ENCODE results near the gene PDIA6.

The PDIA6 gene

DNA sequence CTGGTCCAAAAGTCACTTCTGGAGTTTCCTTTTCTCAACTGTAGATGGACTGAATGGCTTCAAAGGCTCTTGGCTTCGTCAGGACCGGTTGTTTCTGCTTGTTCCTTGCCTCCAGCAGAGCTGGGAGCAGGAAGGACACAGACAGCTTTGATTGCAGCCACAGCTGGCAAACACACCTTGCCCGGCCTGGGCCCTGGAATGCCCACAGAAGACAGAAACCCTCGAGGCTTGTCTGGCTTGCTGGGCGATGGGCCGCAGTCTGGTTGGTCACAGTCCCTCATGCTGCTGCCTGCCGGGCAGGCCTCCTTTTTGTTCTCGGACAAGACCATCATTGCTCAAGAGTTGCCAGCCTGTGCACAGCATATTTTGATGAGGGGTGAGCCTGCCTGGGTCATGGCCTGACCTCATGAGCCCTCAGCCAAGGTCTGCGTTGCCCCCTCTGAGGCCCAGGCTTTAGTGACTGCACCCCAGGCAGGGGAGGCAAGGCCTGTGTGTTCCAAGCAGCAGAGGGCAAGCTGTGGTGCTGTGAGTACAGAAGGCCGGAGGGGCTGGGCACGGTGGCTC, 53.4 kb downstream of the PDIA6 start:
- TF ChIP-seq POLR2AphosphoS5 (IDR thresholded peaks at IDR 0.05; ENCODE audit: low read depth, low read length) (no peak), FOXP2 (optimal IDR thresholded peaks at IDR 0.05; ENCODE audit: borderline replicate concordance, extremely low read depth, extremely low read length, insufficient read depth) (no peak), TAF1 (IDR thresholded peaks at IDR 0.05; ENCODE audit: borderline replicate concordance, insufficient read depth, low read length) (no peak), SIN3A (IDR thresholded peaks at IDR 0.05; ENCODE audit: borderline replicate concordance, insufficient read depth, low read length) (no peak)
- TF ChIP-seq, protein P1, sequence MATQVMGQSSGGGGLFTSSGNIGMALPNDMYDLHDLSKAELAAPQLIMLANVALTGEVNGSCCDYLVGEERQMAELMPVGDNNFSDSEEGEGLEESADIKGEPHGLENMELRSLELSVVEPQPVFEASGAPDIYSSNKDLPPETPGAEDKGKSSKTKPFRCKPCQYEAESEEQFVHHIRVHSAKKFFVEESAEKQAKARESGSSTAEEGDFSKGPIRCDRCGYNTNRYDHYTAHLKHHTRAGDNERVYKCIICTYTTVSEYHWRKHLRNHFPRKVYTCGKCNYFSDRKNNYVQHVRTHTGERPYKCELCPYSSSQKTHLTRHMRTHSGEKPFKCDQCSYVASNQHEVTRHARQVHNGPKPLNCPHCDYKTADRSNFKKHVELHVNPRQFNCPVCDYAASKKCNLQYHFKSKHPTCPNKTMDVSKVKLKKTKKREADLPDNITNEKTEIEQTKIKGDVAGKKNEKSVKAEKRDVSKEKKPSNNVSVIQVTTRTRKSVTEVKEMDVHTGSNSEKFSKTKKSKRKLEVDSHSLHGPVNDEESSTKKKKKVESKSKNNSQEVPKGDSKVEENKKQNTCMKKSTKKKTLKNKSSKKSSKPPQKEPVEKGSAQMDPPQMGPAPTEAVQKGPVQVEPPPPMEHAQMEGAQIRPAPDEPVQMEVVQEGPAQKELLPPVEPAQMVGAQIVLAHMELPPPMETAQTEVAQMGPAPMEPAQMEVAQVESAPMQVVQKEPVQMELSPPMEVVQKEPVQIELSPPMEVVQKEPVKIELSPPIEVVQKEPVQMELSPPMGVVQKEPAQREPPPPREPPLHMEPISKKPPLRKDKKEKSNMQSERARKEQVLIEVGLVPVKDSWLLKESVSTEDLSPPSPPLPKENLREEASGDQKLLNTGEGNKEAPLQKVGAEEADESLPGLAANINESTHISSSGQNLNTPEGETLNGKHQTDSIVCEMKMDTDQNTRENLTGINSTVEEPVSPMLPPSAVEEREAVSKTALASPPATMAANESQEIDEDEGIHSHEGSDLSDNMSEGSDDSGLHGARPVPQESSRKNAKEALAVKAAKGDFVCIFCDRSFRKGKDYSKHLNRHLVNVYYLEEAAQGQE (IDR thresholded peaks at IDR 0.05; ENCODE audit: insufficient read depth in 1 of 2, low read depth in 2 of 2, low read length in 2 of 2), result no peak

DNA sequence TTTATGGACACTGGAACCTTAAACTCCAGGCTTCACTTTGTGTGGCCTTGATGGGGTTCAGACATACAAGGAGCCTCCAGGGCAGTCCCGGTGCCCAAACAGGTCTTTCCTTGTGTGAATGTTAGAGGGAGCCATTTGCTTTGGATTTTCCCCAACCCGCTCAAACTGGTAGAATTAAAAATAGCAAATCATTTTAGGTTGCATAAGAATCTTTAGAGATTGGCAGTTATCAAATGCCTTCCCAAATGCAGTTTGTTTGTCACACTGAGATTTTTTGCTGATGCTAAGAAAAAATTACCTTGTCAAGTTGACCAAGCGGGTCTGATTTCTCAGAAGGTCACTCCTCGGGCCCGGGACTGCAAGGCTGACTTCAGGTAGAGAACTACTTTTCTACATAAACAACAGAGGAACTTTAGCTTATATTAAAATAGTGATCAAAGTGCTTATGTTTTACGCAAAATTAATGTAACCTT, 54.7 kb downstream of the PDIA6 start:
- TF ChIP-seq TAF1 (IDR thresholded peaks at IDR 0.05; ENCODE audit: borderline replicate concordance, insufficient read depth, low read length) (no peak), FOXP2 (optimal IDR thresholded peaks at IDR 0.05; ENCODE audit: borderline replicate concordance, extremely low read depth, extremely low read length, insufficient read depth) (no peak), POLR2AphosphoS5 (IDR thresholded peaks at IDR 0.05; ENCODE audit: low read depth, low read length) (no peak), SIN3A (IDR thresholded peaks at IDR 0.05; ENCODE audit: borderline replicate concordance, insufficient read depth, low read length) (no peak)
- TF ChIP-seq, protein P1 (IDR thresholded peaks at IDR 0.05; ENCODE audit: insufficient read depth in 1 of 2, low read depth in 2 of 2, low read length in 2 of 2), result no peak

DNA sequence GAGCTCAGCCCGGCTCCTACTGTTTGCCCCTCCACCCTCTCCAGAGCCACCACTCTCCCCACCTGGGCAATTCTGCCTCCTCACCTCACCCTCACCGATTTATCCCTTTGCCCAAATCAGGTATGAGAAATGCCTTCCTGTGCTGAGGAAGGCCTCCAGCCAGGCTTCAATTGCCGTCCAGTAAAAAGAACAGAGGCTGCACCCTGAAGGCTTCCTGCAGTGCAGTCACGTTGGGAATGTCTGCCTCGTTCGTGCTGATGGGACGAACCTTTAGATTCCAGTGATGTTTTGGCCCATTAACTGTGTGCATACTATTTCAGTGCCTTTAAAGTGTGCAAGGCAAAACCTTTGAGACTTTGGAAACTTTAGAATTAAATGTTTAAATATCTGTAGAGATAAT, 57.0 kb downstream of the PDIA6 start:
- TF ChIP-seq TAF1 (IDR thresholded peaks at IDR 0.05; ENCODE audit: borderline replicate concordance, insufficient read depth, low read length) (no peak), SIN3A (IDR thresholded peaks at IDR 0.05; ENCODE audit: borderline replicate concordance, insufficient read depth, low read length) (no peak), FOXP2 (optimal IDR thresholded peaks at IDR 0.05; ENCODE audit: borderline replicate concordance, extremely low read depth, extremely low read length, insufficient read depth) (no peak), POLR2AphosphoS5 (IDR thresholded peaks at IDR 0.05; ENCODE audit: low read depth, low read length) (no peak)
- TF ChIP-seq, protein P1 (IDR thresholded peaks at IDR 0.05; ENCODE audit: insufficient read depth in 1 of 2, low read depth in 2 of 2, low read length in 2 of 2), result no peak

DNA sequence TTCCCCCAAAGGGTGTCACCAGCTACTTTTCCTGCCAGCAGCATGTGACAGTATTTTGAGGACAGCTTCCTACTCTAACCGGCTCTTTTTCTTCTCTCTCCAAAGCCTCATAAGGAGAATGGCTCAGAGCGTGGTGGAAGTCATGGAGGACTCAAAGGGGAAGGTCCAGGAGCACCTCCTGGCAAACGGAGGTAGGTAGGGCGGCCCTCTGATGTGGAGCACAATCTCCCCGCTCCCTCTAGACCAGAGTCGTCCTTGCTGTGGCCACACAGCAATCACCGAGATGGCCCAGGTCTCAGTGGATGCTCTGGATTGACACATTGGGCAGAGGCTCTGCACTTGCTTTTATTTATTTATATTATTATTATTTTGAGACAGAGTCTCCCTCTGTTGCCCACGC, 58.7 kb downstream of the PDIA6 start:
- TF ChIP-seq TAF1 (IDR thresholded peaks at IDR 0.05; ENCODE audit: borderline replicate concordance, insufficient read depth, low read length) (no peak), FOXP2 (optimal IDR thresholded peaks at IDR 0.05; ENCODE audit: borderline replicate concordance, extremely low read depth, extremely low read length, insufficient read depth) (no peak), SIN3A (IDR thresholded peaks at IDR 0.05; ENCODE audit: borderline replicate concordance, insufficient read depth, low read length) (no peak), POLR2AphosphoS5 (IDR thresholded peaks at IDR 0.05; ENCODE audit: low read depth, low read length) (no peak)
- TF ChIP-seq, protein P1 (IDR thresholded peaks at IDR 0.05; ENCODE audit: insufficient read depth in 1 of 2, low read depth in 2 of 2, low read length in 2 of 2), result no peak

Data from PFSK-1 (cell line).